DND-41 (cell line): ENCODE results near the gene LTF.

Experiments used
- EZH2 ChIP-seq: IDR thresholded peaks from 3 replicates; pipeline ENCODE4 v1.6.1; 2012; ENCODE audit warnings: borderline replicate concordance, low read depth, mild to moderate bottlenecking, moderate library complexity, low read length, inconsistent platforms; ENCODE audit not compliant: severe bottlenecking
- TF ChIP-seq, protein P1 (sequence below): IDR thresholded peaks from 2 replicates; pipeline ENCODE4 v1.5.1; 2012; ENCODE audit warnings: borderline replicate concordance, low read length, moderate library complexity, mild to moderate bottlenecking; ENCODE audit not compliant: poor library complexity, severe bottlenecking; ENCODE audit errors: extremely low read depth

DNA sequence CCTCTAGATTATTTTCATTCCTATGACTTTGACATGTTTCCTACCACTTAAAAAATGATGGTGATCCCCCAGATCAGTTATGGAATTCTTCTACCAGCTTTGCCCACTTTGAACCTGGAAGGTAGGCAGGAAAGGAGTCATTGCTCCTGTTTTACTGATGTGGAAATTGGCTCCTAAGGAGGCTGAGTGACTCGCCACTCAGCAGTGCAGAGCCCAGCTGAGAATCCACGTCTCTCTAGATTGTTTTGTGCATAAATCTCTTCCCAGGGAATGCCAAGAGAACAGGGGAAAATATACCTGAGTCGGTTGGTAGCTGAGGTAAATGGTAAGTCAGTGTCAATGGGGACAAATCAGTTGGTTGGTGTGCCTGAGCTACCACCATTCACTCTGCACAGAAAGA, 4.7 kb downstream of the LTF start:
- TF ChIP-seq, protein P1, sequence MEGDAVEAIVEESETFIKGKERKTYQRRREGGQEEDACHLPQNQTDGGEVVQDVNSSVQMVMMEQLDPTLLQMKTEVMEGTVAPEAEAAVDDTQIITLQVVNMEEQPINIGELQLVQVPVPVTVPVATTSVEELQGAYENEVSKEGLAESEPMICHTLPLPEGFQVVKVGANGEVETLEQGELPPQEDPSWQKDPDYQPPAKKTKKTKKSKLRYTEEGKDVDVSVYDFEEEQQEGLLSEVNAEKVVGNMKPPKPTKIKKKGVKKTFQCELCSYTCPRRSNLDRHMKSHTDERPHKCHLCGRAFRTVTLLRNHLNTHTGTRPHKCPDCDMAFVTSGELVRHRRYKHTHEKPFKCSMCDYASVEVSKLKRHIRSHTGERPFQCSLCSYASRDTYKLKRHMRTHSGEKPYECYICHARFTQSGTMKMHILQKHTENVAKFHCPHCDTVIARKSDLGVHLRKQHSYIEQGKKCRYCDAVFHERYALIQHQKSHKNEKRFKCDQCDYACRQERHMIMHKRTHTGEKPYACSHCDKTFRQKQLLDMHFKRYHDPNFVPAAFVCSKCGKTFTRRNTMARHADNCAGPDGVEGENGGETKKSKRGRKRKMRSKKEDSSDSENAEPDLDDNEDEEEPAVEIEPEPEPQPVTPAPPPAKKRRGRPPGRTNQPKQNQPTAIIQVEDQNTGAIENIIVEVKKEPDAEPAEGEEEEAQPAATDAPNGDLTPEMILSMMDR: no peak
- TF ChIP-seq EZH2: no peak
